Endothelial cell of umbilical vein (primary cell): ENCODE results near the gene JPH3. TPM values are rescaled to one million over a fixed set of nuclear protein-coding genes. Genes with fewer than 3 reads are reported as not detected.

Source experiments
- BruUV-seq: library from RNA; stranded (reverse); fragments of 400-500 nt; replicated peaks from 2 replicates; lab custom pipeline; 2021; lab: Mats Ljungman, UMichigan
- CTCF ChIA-PET: fragments of 300-600, 350-600 bp; sonication (Branson Sonifier 250); formaldehyde crosslinking; loops from one replicate; lab custom pipeline; 2021; ENCODE audit warnings: antibody characterized with exemption, inconsistent platforms; lab: Charles Lee
- POLR2A ChIA-PET: fragments of 300-600, 350-600 bp; sonication (Branson Sonifier 250); formaldehyde crosslinking; loops from one replicate; lab custom pipeline; 2021; ENCODE audit warnings: antibody characterized with exemption, inconsistent platforms; lab: Charles Lee
- DNase-seq: peaks from one replicate; pipeline ENCODE4 v3.0.0-alpha.2; 2011; ENCODE audit warnings: low read depth, low spot score
- FAIRE-seq: peaks from 2 replicates; lab custom pipeline; 2011; peaks lifted over from hg19 to GRCh38; lab: Jason Lieb, UNC
- H2AFZ ChIP-seq: 2 replicates; pipeline ENCODE4 v1.6.0; 2012; ENCODE audit warnings: low read depth, low read length, control low read depth, inconsistent platforms
- H3K27ac ChIP-seq: 2 replicates; pipeline ENCODE4 v1.5.1; 2011; ENCODE audit warnings: low read depth, mild to moderate bottlenecking, control low read depth, low read length, moderate library complexity; ENCODE audit not compliant: insufficient read depth
- H3K27me3 ChIP-seq, 2 experiments: 2 replicates each; pipeline versions ENCODE4 v1.6.0 to v1.6.1; 2011; ENCODE audit warnings: low read length in 2 of 2, mixed read lengths in 1 of 2; ENCODE audit not compliant: control insufficient read depth in 2 of 2, insufficient read depth in 2 of 2
- H3K36me3 ChIP-seq, 2 experiments: 2 replicates in 1 of 2; 3 replicates in 1 of 2; pipeline ENCODE4 v1.5.1; 2011; ENCODE audit warnings: low read length in 2 of 2, mild to moderate bottlenecking in 1 of 2, moderate library complexity in 1 of 2; ENCODE audit not compliant: control insufficient read depth in 2 of 2, insufficient read depth in 2 of 2; ENCODE audit errors: extremely low read depth in 1 of 2
- H3K4me1 ChIP-seq: 3 replicates; pipeline ENCODE4 v1.5.1; 2011; ENCODE audit warnings: mild to moderate bottlenecking, low read length; ENCODE audit not compliant: control insufficient read depth, insufficient read depth; ENCODE audit errors: extremely low read depth
- H3K4me2 ChIP-seq: 2 replicates; pipeline ENCODE4 v1.6.1; 2011; ENCODE audit warnings: low read length, control low read depth, mixed read lengths; ENCODE audit not compliant: insufficient read depth
- H3K4me3 ChIP-seq, 3 experiments: fragments of 200-600 bp in 1 of 3; sonication (generic), shearing (Covaris generic) in 1 of 3; replicated peaks in 1 of 3; 2 replicates each; pipeline ENCODE4 v1.5.1; 2011 to 2016; ENCODE audit warnings: control low read depth in 3 of 3, low read length in 3 of 3, mild to moderate bottlenecking in 2 of 3, inconsistent platforms in 1 of 3, low read depth in 1 of 3, moderate library complexity in 1 of 3; ENCODE audit not compliant: insufficient read depth in 1 of 3
- H3K79me2 ChIP-seq: 2 replicates; pipeline ENCODE4 v1.6.0; 2012; ENCODE audit warnings: low read length, inconsistent platforms; ENCODE audit not compliant: control insufficient read depth, insufficient read depth
- H3K9ac ChIP-seq: replicated peaks from 2 replicates; pipeline ENCODE3; 2011; ENCODE audit warnings: low read length, control low read depth; ENCODE audit not compliant: insufficient read depth; ENCODE audit errors: extremely low read depth
- H3K9me1 ChIP-seq: replicated peaks from 3 replicates; pipeline ENCODE4 v1.6.0; 2011; ENCODE audit warnings: mild to moderate bottlenecking, low read length; ENCODE audit not compliant: control insufficient read depth, insufficient read depth; ENCODE audit errors: extremely low read depth
- H3K9me3 ChIP-seq: replicated peaks from 2 replicates; pipeline ENCODE4 v1.5.1; 2012; ENCODE audit warnings: low read length, inconsistent platforms; ENCODE audit not compliant: control insufficient read depth, insufficient read depth
- H4K20me1 ChIP-seq: replicated peaks from 2 replicates; pipeline ENCODE3; 2011; ENCODE audit warnings: mild to moderate bottlenecking, low read length; ENCODE audit not compliant: control insufficient read depth, insufficient read depth; ENCODE audit errors: extremely low read depth
- CTCF ChIP-seq, 2 donors: IDR thresholded peaks; 1 replicate in 1 of 2; 2 replicates in 1 of 2; pipeline ENCODE4 v1.5.1; 2011; ENCODE audit warnings: low read length in 2 of 2, mild to moderate bottlenecking in 2 of 2, moderate library complexity in 2 of 2, control low read depth in 1 of 2, inconsistent platforms in 1 of 2, low read depth in 1 of 2; ENCODE audit not compliant: insufficient read depth in 1 of 2; ENCODE audit errors: extremely low read depth in 1 of 2
- EZH2 ChIP-seq: IDR thresholded peaks from 2 replicates; pipeline ENCODE4 v1.6.1; 2012; ENCODE audit warnings: borderline replicate concordance, low read depth, mild to moderate bottlenecking, moderate library complexity, low read length, inconsistent platforms; ENCODE audit not compliant: severe bottlenecking
- FOS ChIP-seq: IDR thresholded peaks from 2 replicates; pipeline ENCODE4 v1.6.1; 2011; ENCODE audit warnings: mild to moderate bottlenecking, low read length, moderate library complexity, borderline replicate concordance; ENCODE audit not compliant: insufficient read depth
- GATA2 ChIP-seq: IDR thresholded peaks from 2 replicates; pipeline ENCODE4 v1.7.0; 2011; ENCODE audit warnings: low read depth, mild to moderate bottlenecking, moderate library complexity, mixed read lengths, low read length; ENCODE audit not compliant: insufficient read length, insufficient read depth
- JUN ChIP-seq: IDR thresholded peaks from 2 replicates; pipeline ENCODE4 v1.6.1; 2011; ENCODE audit warnings: borderline replicate concordance, low read depth; ENCODE audit not compliant: insufficient read length, insufficient read depth
- MAX ChIP-seq: IDR thresholded peaks from 2 replicates; pipeline ENCODE4 v1.6.1; 2011; ENCODE audit not compliant: insufficient read depth, insufficient read length
- MYC ChIP-seq: IDR thresholded peaks from one replicate; pipeline ENCODE4 v1.6.1; 2011; ENCODE audit warnings: mild to moderate bottlenecking, low read depth, low read length
- POLR2A ChIP-seq: IDR thresholded peaks from 2 replicates; pipeline ENCODE4 v1.6.1; 2012; ENCODE audit warnings: low read depth, mild to moderate bottlenecking, control low read depth, low read length
- POLR2AphosphoS5 ChIP-seq: IDR thresholded peaks from 2 replicates; pipeline ENCODE4 v1.6.1; 2012; ENCODE audit warnings: low read depth, mild to moderate bottlenecking, control low read depth, low read length, moderate library complexity; ENCODE audit not compliant: insufficient read depth
- dilution Hi-C: fragments of 300-500 bp; cut with MboI; formaldehyde crosslinking; loops from one replicate; pipeline ENCODE4 v1.15.0; 2019; ENCODE audit warnings: low sequenced_read_pairs; ENCODE audit not compliant: extremely low pct_ligation_motif_present
- intact Hi-C: fragments of 100-400 bp; cut with micrococcal nuclease; formaldehyde crosslinking; loops from one replicate; pipeline ENCODE4 v1.10.0; 2022
- polyA plus RNA-seq, 4 experiments: library from polyadenylated mRNA; depleted of rRNA in 3 of 4; stranded (reverse) in 3 of 4; unstranded in 1 of 4; fragments of >200 nt; gene quantifications; 2 replicates each; pipeline versions ENCODE4 v1.2.1 to v1.2.3, GENCODE V29; 2011 to 2012; ENCODE audit warnings: missing spikeins in 1 of 4
- total RNA-seq: library from RNA; stranded (reverse); gene quantifications from 2 replicates; pipeline ENCODE4 v1.2.3, GENCODE V29; 2021

Gene JPH3
- total and polyA plus RNA-seq, 2 donors (not counting 3 experiments of a cell fraction or from before 2014, with no cell fraction given), result 0.22 to 0.30 TPM

GRCh38 chr16:87581857-87582215, 20.5 kb upstream of the JPH3 start:
- no peak overlapping the region for H2AFZ ChIP-seq
- TF ChIP-seq CTCF (IDR thresholded peaks at IDR 0.05; ENCODE audit: extremely low read depth in 1 of 2, insufficient read depth in 1 of 2, low read depth in 1 of 2, low read length in 2 of 2), result no peak
- TF ChIP-seq EZH2, result no peak
- TF ChIP-seq GATA2, result no peak
- no peak for TF ChIP-seq MYC
- TF ChIP-seq FOS, result peak; percentile 87
- TF ChIP-seq POLR2A, result no peak
- no peak for TF ChIP-seq MAX
- peak; percentile 56 for TF ChIP-seq JUN
- peak; percentile 60 for TF ChIP-seq POLR2AphosphoS5
- POLR2A ChIA-PET, result interaction anchor here (0.5 kb wide), 1 partner anchor 188 kb away, joined by 3 read pairs; no protein-coding TSS in a partner anchor

More at GRCh38 chr16:87581857-87582215, 20.5 kb upstream of the JPH3 start:
- no peaks in the 10 kb centered on the region for H3K9me1 ChIP-seq
- H3K36me3 ChIP-seq, result no peaks in the 10 kb centered on the region
- FAIRE-seq, result peak; percentile 98
- H3K27me3 ChIP-seq, result no peaks in the 10 kb centered on the region
- no peaks in the 10 kb centered on the region for H3K9me3 ChIP-seq
- CTCF ChIA-PET, result interaction anchor here (1.0 to 2.0 kb wide), 7 partner anchors 10 to 197 kb away, joined by 3 to 24 read pairs (median 5); no protein-coding TSS in a partner anchor
- DNase-seq, result peak; percentile 86
- BruUV-seq, result no TSS peak
- dilution Hi-C loops, result no loop called here
- H3K4me3 ChIP-seq, result no peak overlapping the region
- no peak overlapping the region for H3K9ac ChIP-seq
- no peaks in the 10 kb centered on the region for H4K20me1 ChIP-seq
- H3K4me1 ChIP-seq, result peaks cover 27% of the 10 kb centered on the region
- no peak overlapping the region for H3K4me2 ChIP-seq
- peak overlapping the region; percentile 73 for H3K27ac ChIP-seq
- no peaks in the 10 kb centered on the region for H3K79me2 ChIP-seq
- intact Hi-C loops, result no loop called here
